B cell (primary cell): Measurements from ENCODE around the gene CNTNAP2. TPM values are rescaled to one million over a fixed set of nuclear protein-coding genes. Genes with fewer than 3 reads are reported as not detected.

ENCODE experiments used
- ATAC-seq: fragments of 200-7000 bp; cut with Tn5 transposase; one replicate; pipeline ENCODE4 v1.10.0; 2021; ENCODE audit warnings: low read depth, mild to moderate bottlenecking, moderate number of reproducible peaks, moderate library complexity
- CTCF ChIA-PET: fragments of 350-600 bp; sonication (Branson Sonifier 250); formaldehyde crosslinking; loops from one replicate; lab custom pipeline; 2021; ENCODE audit warnings: antibody characterized with exemption, inconsistent platforms; lab: Charles Lee
- POLR2A ChIA-PET: fragments of 350-600 bp; sonication (Branson Sonifier 250); formaldehyde crosslinking; loops from one replicate; lab custom pipeline; 2021; ENCODE audit warnings: antibody characterized with exemption; lab: Charles Lee
- DNase-seq: peaks from one replicate; pipeline ENCODE4 v3.0.0; 2013
- H2AFZ ChIP-seq: 2 replicates; pipeline ENCODE4 v1.6.1; 2012; ENCODE audit warnings: mild to moderate bottlenecking, low read depth, low read length; ENCODE audit not compliant: insufficient read depth, poor library complexity, severe bottlenecking
- H3K27ac ChIP-seq, 2 donors: 1 replicate in 1 of 2; 2 replicates in 1 of 2; pipeline ENCODE4 v1.5.1; 2012 to 2013; ENCODE audit warnings: low read length in 2 of 2, mild to moderate bottlenecking in 2 of 2, moderate library complexity in 1 of 2
- H3K27me3 ChIP-seq, 4 experiments: fragments of 200-600 bp in 1 of 4; sonication (generic) in 1 of 4; replicated peaks in 1 of 4; 1 replicate in 2 of 4; 2 replicates in 2 of 4; pipeline versions ENCODE4 v1.6.1 to v1.7.0; 2013 to 2016; ENCODE audit warnings: low read length in 3 of 4, mild to moderate bottlenecking in 2 of 4, mixed read lengths in 1 of 4, moderate library complexity in 1 of 4; ENCODE audit not compliant: insufficient read depth in 4 of 4, control insufficient read depth in 3 of 4; ENCODE audit errors: control extremely low read depth in 1 of 4
- H3K36me3 ChIP-seq, 2 experiments: replicated peaks in 1 of 2; 1 replicate in 1 of 2; 2 replicates in 1 of 2; pipeline versions ENCODE4 v1.6.1 to v1.7.1; 2013; ENCODE audit warnings: low read length in 1 of 2; ENCODE audit not compliant: insufficient read depth in 2 of 2, control insufficient read depth in 1 of 2; ENCODE audit errors: control extremely low read depth in 1 of 2, extremely low read depth in 1 of 2
- H3K4me1 ChIP-seq, 2 donors: fragments of 200-600 bp in 1 of 2; sonication (generic) in 1 of 2; 1 replicate in 1 of 2; 2 replicates in 1 of 2; pipeline versions ENCODE4 v1.5.1 to v1.6.1; 2013 to 2017; ENCODE audit warnings: low read length in 2 of 2; ENCODE audit not compliant: control insufficient read depth in 2 of 2, insufficient read depth in 2 of 2
- H3K4me2 ChIP-seq: replicated peaks from 2 replicates; pipeline ENCODE3; 2012; ENCODE audit warnings: mild to moderate bottlenecking, low read depth, low read length; ENCODE audit not compliant: poor library complexity, severe bottlenecking
- H3K4me3 ChIP-seq, 5 experiments: fragments of 200-600 bp in 1 of 5; sonication (generic) in 1 of 5; 1 replicate in 3 of 5; 2 replicates in 2 of 5; pipeline versions ENCODE4 v1.5.1 to v1.7.0; 2011 to 2016; ENCODE audit warnings: low read length in 4 of 5, mild to moderate bottlenecking in 4 of 5, low read depth in 2 of 5, control low read depth in 1 of 5, moderate library complexity in 1 of 5; ENCODE audit not compliant: insufficient read depth in 1 of 5; ENCODE audit errors: control extremely low read depth in 1 of 5, extremely low read depth in 1 of 5
- H3K79me2 ChIP-seq: fragments of 200-600 bp; sonication (generic); one replicate; pipeline ENCODE4 v1.6.0; 2016; ENCODE audit warnings: low read length; ENCODE audit not compliant: control insufficient read depth, insufficient read depth
- H3K9ac ChIP-seq: fragments of 200-600 bp; sonication (generic); 2 replicates; pipeline ENCODE4 v1.6.1; 2017; ENCODE audit warnings: mild to moderate bottlenecking, low read length, moderate library complexity
- H3K9me3 ChIP-seq, 3 donors: one replicate each; pipeline versions ENCODE4 v1.6.1 to v1.7.1; 2013; ENCODE audit warnings: low read length in 2 of 3; ENCODE audit not compliant: control insufficient read depth in 2 of 3, insufficient read depth in 1 of 3; ENCODE audit errors: control extremely low read depth in 1 of 3
- H4K20me1 ChIP-seq: 2 replicates; pipeline ENCODE4 v1.6.0; 2012; ENCODE audit warnings: mild to moderate bottlenecking, low read length; ENCODE audit not compliant: insufficient read depth, control insufficient read depth, poor library complexity, severe bottlenecking
- H3K27ac Mint-ChIP-seq: one replicate; pipeline ENCODE4 v1.8.0; 2021; ENCODE audit warnings: mixed read lengths
- H3K27me3 Mint-ChIP-seq: one replicate; pipeline ENCODE4 v1.8.0; 2021; ENCODE audit warnings: mixed read lengths
- H3K4me1 Mint-ChIP-seq: one replicate; pipeline ENCODE4 v1.8.0; 2021; ENCODE audit warnings: mixed read lengths
- H3K4me3 Mint-ChIP-seq: one replicate; pipeline ENCODE4 v1.8.0; 2021; ENCODE audit warnings: mixed read lengths
- H3K9me3 Mint-ChIP-seq: one replicate; pipeline ENCODE4 v1.8.0; 2022; ENCODE audit warnings: mixed read lengths; ENCODE audit not compliant: insufficient read depth
- CTCF ChIP-seq: fragments of 200-600 bp; IDR thresholded peaks from one replicate; pipeline ENCODE4 v1.8.0; 2022; ENCODE audit warnings: antibody characterized with exemption, mild to moderate bottlenecking
- EZH2 ChIP-seq: IDR thresholded peaks from 2 replicates; pipeline ENCODE4 v1.6.1; 2012; ENCODE audit warnings: borderline replicate concordance, low read depth, mild to moderate bottlenecking, moderate library complexity, low read length; ENCODE audit not compliant: insufficient read depth, poor library complexity, severe bottlenecking
- WGBS: methylation state at CpG from one replicate; pipeline ENCODE4 v1.1.5; 2013; ENCODE audit warnings: missing lambda C conversion rate; ENCODE audit not compliant: insufficient coverage; 5-methylcytosine and 5-hydroxymethylcytosine counted together
- intact Hi-C: fragments of 100-400 bp; cut with micrococcal nuclease; formaldehyde crosslinking; loops from one replicate; pipeline ENCODE4 v1.10.0; 2022
- polyA plus RNA-seq: library from polyadenylated mRNA; depleted of rRNA; stranded (reverse); fragments of >200 nt; gene quantifications from 2 replicates; pipeline ENCODE4 v1.2.3, GENCODE V29; 2012
- total RNA-seq, 2 donors: library from RNA; stranded (reverse); fragments of 120-200 nt in 1 of 2; gene quantifications; 1 replicate in 1 of 2; 2 replicates in 1 of 2; pipeline versions ENCODE4 v1.2.3 to v1.2.4, GENCODE V29; 2013 to 2022

CNTNAP2 gene
- total and polyA plus RNA-seq, 2 donors (not counting 1 experiment from before 2014, with no cell fraction given): 7.4 to 16.6 TPM

GRCh38 chr7:147540743-147541142 lies 1424.1 kb downstream of the CNTNAP2 start:
- no peak for DNase-seq
- H3K4me3 ChIP-seq: no peak overlapping the region
- ChIA-PET POLR2A (no interaction called here), CTCF (no interaction called here)
- no peaks in the 10 kb centered on the region for H3K27me3 Mint-ChIP-seq
- no peak overlapping the region for H3K4me3 Mint-ChIP-seq
- ATAC-seq: no peak
- H3K9me3 ChIP-seq: peaks cover 0 to 3% (median 0%) of the 10 kb centered on the region in 3 donors
- H3K9me3 Mint-ChIP-seq: peaks cover 6% of the 10 kb centered on the region
- 100% methylated on average over 4 of the region's 6 CpGs for WGBS
- H3K4me1 ChIP-seq: no peaks in the 10 kb centered on the region
- no peak overlapping the region for H3K27ac ChIP-seq
- TF ChIP-seq CTCF (no peak), EZH2 (no peak)
- no peak overlapping the region for H3K9ac ChIP-seq
- H3K4me2 ChIP-seq: no peak overlapping the region
- H2AFZ ChIP-seq: no peak overlapping the region
- H3K79me2 ChIP-seq: no peaks in the 10 kb centered on the region
- H3K27me3 ChIP-seq: no peaks in the 10 kb centered on the region
- no peaks in the 10 kb centered on the region for H4K20me1 ChIP-seq
- H3K27ac Mint-ChIP-seq: no peak overlapping the region
- intact Hi-C loops: no loop called here
- no peaks in the 10 kb centered on the region for H3K4me1 Mint-ChIP-seq
- no peaks in the 10 kb centered on the region for H3K36me3 ChIP-seq

GRCh38 chr7:147541261-147541660 lies 1424.7 kb downstream of the CNTNAP2 start:
- Histone ChIP-seq H4K20me1 (no peaks in the 10 kb centered on the region), H3K4me2 (no peak overlapping the region), H3K36me3 (no peaks in the 10 kb centered on the region), H3K27me3 (no peaks in the 10 kb centered on the region), H3K4me1 (no peaks in the 10 kb centered on the region), H3K79me2 (no peaks in the 10 kb centered on the region), H3K4me3 (no peak overlapping the region), H3K9me3 (peaks cover 0 to 3% (median 0%) of the 10 kb centered on the region in 3 donors), H3K27ac (no peak overlapping the region), H2AFZ (no peak overlapping the region), H3K9ac (no peak overlapping the region)
- Mint-ChIP-seq H3K9me3 (peaks cover 6% of the 10 kb centered on the region), H3K27me3 (no peaks in the 10 kb centered on the region), H3K4me3 (no peak overlapping the region), H3K4me1 (no peaks in the 10 kb centered on the region), H3K27ac (no peak overlapping the region)
- intact Hi-C loops: no loop called here
- no peak for DNase-seq
- no peak for ATAC-seq
- ChIA-PET CTCF (no interaction called here), POLR2A (no interaction called here)
- 73% methylated on average over 2 of the region's 4 CpGs for WGBS
- no peak for TF ChIP-seq CTCF
- no peak for TF ChIP-seq EZH2
